KMS-11 (cell line): ENCODE measurements around the gene ABCB6.

Experiments
- H2AFZ ChIP-seq: fragments of 200-600 bp; sonication (generic); 2 replicates; pipeline ENCODE4 v1.6.1; 2016; ENCODE audit warnings: antibody characterized with exemption, mixed run types, low read depth
- H3K27ac ChIP-seq: fragments of 200-600 bp; sonication (generic); 2 replicates; pipeline ENCODE4 v1.6.1; 2016; ENCODE audit warnings: mild to moderate bottlenecking, mixed run types
- H3K27me3 ChIP-seq: fragments of 200-600 bp; sonication (generic); 2 replicates; pipeline ENCODE4 v1.6.1; 2017; ENCODE audit warnings: mild to moderate bottlenecking, low read depth, mixed run types, moderate library complexity; ENCODE audit not compliant: insufficient read depth
- H3K36me3 ChIP-seq: fragments of 200-600 bp; sonication (generic); 2 replicates; pipeline ENCODE4 v1.6.1; 2017; ENCODE audit warnings: mild to moderate bottlenecking, mixed run types; ENCODE audit not compliant: insufficient read depth
- H3K4me1 ChIP-seq: fragments of 200-600 bp; sonication (generic); 2 replicates; pipeline ENCODE4 v1.6.1; 2016; ENCODE audit warnings: mild to moderate bottlenecking, low read depth, mixed run types; ENCODE audit not compliant: poor library complexity, severe bottlenecking
- H3K4me2 ChIP-seq: fragments of 200-600 bp; sonication (generic); 2 replicates; pipeline ENCODE4 v1.7.0; 2016; ENCODE audit warnings: mild to moderate bottlenecking, mixed run types
- H3K4me3 ChIP-seq: fragments of 200-600 bp; sonication (generic); IDR thresholded peaks from 2 replicates; pipeline ENCODE4 v1.6.1; 2017; ENCODE audit warnings: low read depth, low read length, mixed read lengths; ENCODE audit not compliant: insufficient read depth
- H3K79me2 ChIP-seq: fragments of 200-600 bp; sonication (generic); 2 replicates; pipeline ENCODE4 v1.6.1; 2016; ENCODE audit warnings: low read depth, mixed run types; ENCODE audit not compliant: insufficient read depth
- H3K9ac ChIP-seq: fragments of 200-600 bp; sonication (generic); 2 replicates; pipeline ENCODE4 v1.6.1; 2016; ENCODE audit warnings: mild to moderate bottlenecking, mixed run types
- H4K20me1 ChIP-seq: fragments of 200-600 bp; sonication (generic); 2 replicates; pipeline ENCODE4 v1.6.1; 2016; ENCODE audit warnings: mild to moderate bottlenecking, mixed run types; ENCODE audit not compliant: insufficient read depth
- CTCF ChIP-seq: fragments of 200-600 bp; sonication (generic); conservative IDR thresholded peaks from 2 replicates; pipeline ENCODE4 v1.6.1; 2017; ENCODE audit warnings: low read depth, mild to moderate bottlenecking, antibody characterized with exemption, low read length, moderate library complexity, mixed read lengths

ABCB6 gene

DNA sequence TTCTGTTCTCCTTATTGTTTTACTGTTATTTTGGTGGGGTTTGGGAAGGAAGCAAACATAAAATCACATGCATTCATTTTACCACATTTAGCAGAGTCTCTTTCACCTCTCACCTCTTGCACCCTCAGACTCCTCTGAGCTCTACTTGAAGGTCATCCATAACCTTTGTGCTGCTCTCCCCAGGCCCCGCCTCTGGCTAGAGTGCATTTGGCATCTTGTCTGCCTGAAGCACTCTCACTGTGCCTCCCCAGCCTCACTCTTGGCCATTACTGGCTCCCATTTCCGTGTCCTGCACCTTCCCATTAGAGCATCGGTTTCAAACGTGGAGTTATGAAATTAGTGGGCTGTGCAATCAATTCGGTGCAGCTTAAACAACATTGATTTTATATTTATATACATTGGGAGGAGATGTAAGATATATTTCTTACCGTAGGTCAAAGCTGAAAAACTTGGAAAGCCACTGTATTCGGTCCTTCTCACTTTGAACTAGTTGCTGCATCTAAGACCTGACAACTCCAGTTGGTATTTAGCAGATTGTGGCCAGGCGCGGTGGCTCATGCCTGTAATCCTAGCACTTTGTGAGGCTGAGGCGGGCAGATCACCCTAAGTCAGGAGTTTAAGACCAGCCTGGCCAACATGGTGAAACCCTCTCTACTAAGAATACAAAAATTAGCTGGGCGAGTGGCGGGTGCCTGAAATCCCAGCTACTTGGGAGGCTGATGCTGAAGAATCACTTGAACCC is 19.1 kb downstream of the ABCB6 start:
- Histone ChIP-seq H3K4me3 (no peak overlapping the region), H2AFZ (no peak overlapping the region), H3K27me3 (no peaks in the 10 kb centered on the region; the same call in 1 of the 2 replicates), H3K9ac (no peak overlapping the region), H3K4me2 (no peak overlapping the region), H3K4me1 (no peaks in the 10 kb centered on the region), H3K36me3 (no peaks in the 10 kb centered on the region), H4K20me1 (no peaks in the 10 kb centered on the region), H3K79me2 (no peaks in the 10 kb centered on the region), H3K27ac (no peak overlapping the region)
- TF ChIP-seq CTCF, result no peak

- no peaks in the 10 kb centered on the region for H3K36me3 ChIP-seq
- no peaks in the 10 kb centered on the region for H4K20me1 ChIP-seq
- no peak for TF ChIP-seq CTCF
- H3K4me1 ChIP-seq, result no peaks in the 10 kb centered on the region
- H3K79me2 ChIP-seq, result no peaks in the 10 kb centered on the region
- no peaks in the 10 kb centered on the region; the same call in 1 of the 2 replicates for H3K27me3 ChIP-seq
- no peak overlapping the region for H3K27ac ChIP-seq
- no peak overlapping the region for H3K4me3 ChIP-seq
- no peak overlapping the region for H2AFZ ChIP-seq
- H3K9ac ChIP-seq, result no peak overlapping the region
- no peak overlapping the region for H3K4me2 ChIP-seq
Observed at GRCh38 chr2:219198974-219199373, 19.8 kb downstream of the ABCB6 start.

GRCh38 chr2:219197388-219197787 is 21.4 kb downstream of the ABCB6 start:
- TF ChIP-seq CTCF, result no peak
- Histone ChIP-seq H3K79me2 (no peaks in the 10 kb centered on the region), H3K4me3 (no peak overlapping the region), H3K27me3 (no peaks in the 10 kb centered on the region; the same call in 1 of the 2 replicates), H3K27ac (no peak overlapping the region), H3K9ac (no peak overlapping the region), H2AFZ (no peak overlapping the region), H3K4me2 (no peak overlapping the region), H3K4me1 (no peaks in the 10 kb centered on the region), H4K20me1 (no peaks in the 10 kb centered on the region), H3K36me3 (no peaks in the 10 kb centered on the region)

DNA sequence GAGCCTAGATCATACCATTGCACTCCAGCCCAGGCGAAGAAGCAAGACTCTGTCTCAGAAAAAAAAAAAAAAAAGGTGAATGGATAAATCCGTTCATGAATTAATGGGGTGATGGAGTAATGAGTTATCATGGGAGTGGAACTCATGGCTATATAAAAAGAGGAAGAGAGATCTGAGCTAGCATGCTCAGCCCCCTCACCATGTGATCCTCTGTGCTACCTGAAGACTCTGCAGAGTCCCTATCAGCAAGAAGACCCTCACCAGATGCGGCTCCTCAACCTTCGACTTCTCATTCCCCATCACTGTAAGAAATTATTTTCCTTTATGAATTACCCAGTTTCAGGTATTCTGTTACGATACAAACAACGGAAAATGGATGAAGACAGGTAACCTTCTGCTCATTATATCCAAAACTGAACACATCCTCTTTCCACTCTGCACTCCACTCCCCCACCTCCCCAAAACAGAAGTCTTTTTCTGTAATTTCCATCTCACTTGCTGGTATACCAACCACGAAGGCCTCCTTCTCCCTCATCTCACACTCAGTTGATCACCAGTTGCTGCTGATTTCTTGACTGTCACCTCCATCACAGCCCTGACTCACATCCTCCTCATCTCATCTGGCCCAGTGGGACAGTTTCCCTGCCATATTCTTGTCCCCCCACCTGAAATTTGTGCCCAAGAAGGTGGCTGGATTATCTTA is 31.9 kb downstream of the ABCB6 start:
- no peaks in the 10 kb centered on the region for H3K27me3 ChIP-seq
- no peak overlapping the region for H3K9ac ChIP-seq
- TF ChIP-seq CTCF, result no peak
- H3K4me3 ChIP-seq, result no peak overlapping the region
- no peak overlapping the region for H3K4me2 ChIP-seq
- no peak overlapping the region for H2AFZ ChIP-seq
- no peak overlapping the region for H3K27ac ChIP-seq
- H3K4me1 ChIP-seq, result no peaks in the 10 kb centered on the region
- no peaks in the 10 kb centered on the region for H4K20me1 ChIP-seq
- no peaks in the 10 kb centered on the region for H3K79me2 ChIP-seq
- no peaks in the 10 kb centered on the region for H3K36me3 ChIP-seq
